ENCODE results near the gene MACROD2.
"Not testable (repeated sequence)": the region's sequence is repeated elsewhere in the genome, so short reads cannot be mapped to it uniquely, and the experiment has no call there.

The MACROD2 gene

GRCh38 chr20:15012566-15012965, 1017.2 kb downstream of the MACROD2 start:
- in situ Hi-C loops (cut with MboI; ENCODE audit: low sequenced_read_pairs) = no loop called here

GRCh38 chr20:15016875-15017274, 1021.6 kb downstream of the MACROD2 start:
- in situ Hi-C loops (cut with MboI; ENCODE audit: low sequenced_read_pairs) = not testable (repeated sequence)

- in situ Hi-C loops (cut with MboI; ENCODE audit: low sequenced_read_pairs) = no loop called here
Observed at GRCh38 chr20:15018966-15019365, 1023.6 kb downstream of the MACROD2 start.

- in situ Hi-C loops (cut with MboI; ENCODE audit: low sequenced_read_pairs) = no loop called here
Observed at GRCh38 chr20:15020845-15021244, 1025.5 kb downstream of the MACROD2 start.

- in situ Hi-C loops (cut with MboI; ENCODE audit: low sequenced_read_pairs) = no loop called here
Observed at GRCh38 chr20:15022921-15023320, 1027.6 kb downstream of the MACROD2 start.

GRCh38 chr20:15026759-15027158, 1031.4 kb downstream of the MACROD2 start:
- in situ Hi-C loops (cut with MboI; ENCODE audit: low sequenced_read_pairs) = no loop called here

- in situ Hi-C loops (cut with MboI; ENCODE audit: low sequenced_read_pairs) = no loop called here
Observed at GRCh38 chr20:15030826-15031225, 1035.5 kb downstream of the MACROD2 start.

GRCh38 chr20:15031546-15032351, 1036.4 kb downstream of the MACROD2 start:
- in situ Hi-C loops (cut with MboI; ENCODE audit: low sequenced_read_pairs) = no loop called here

GRCh38 chr20:15032352-15032622, 1037.0 kb downstream of the MACROD2 start:
- in situ Hi-C loops (cut with MboI; ENCODE audit: low sequenced_read_pairs) = no loop called here

- in situ Hi-C loops (cut with MboI; ENCODE audit: low sequenced_read_pairs) = no loop called here
Observed at GRCh38 chr20:15033269-15033668, 1038.0 kb downstream of the MACROD2 start.

- in situ Hi-C loops (cut with MboI; ENCODE audit: low sequenced_read_pairs) = no loop called here
Observed at GRCh38 chr20:15033891-15034290, 1038.6 kb downstream of the MACROD2 start.

- in situ Hi-C loops (cut with MboI; ENCODE audit: low sequenced_read_pairs) = no loop called here
Observed at GRCh38 chr20:15036948-15037347, 1041.6 kb downstream of the MACROD2 start.

GRCh38 chr20:15039088-15039752, 1043.9 kb downstream of the MACROD2 start:
- in situ Hi-C loops (cut with MboI; ENCODE audit: low sequenced_read_pairs) = no loop called here

- in situ Hi-C loops (cut with MboI; ENCODE audit: low sequenced_read_pairs) = no loop called here
Observed at GRCh38 chr20:15042723-15043122, 1047.4 kb downstream of the MACROD2 start.

GRCh38 chr20:15045246-15045645, 1049.9 kb downstream of the MACROD2 start:
- in situ Hi-C loops (cut with MboI; ENCODE audit: low sequenced_read_pairs) = no loop called here

- in situ Hi-C loops (cut with MboI; ENCODE audit: low sequenced_read_pairs) = no loop called here
Observed at GRCh38 chr20:15047042-15047441, 1051.7 kb downstream of the MACROD2 start.

- in situ Hi-C loops (cut with MboI; ENCODE audit: low sequenced_read_pairs) = no loop called here
Observed at GRCh38 chr20:15047601-15048000, 1052.3 kb downstream of the MACROD2 start.

- in situ Hi-C loops (cut with MboI; ENCODE audit: low sequenced_read_pairs) = no loop called here
Observed at GRCh38 chr20:15056246-15056645, 1060.9 kb downstream of the MACROD2 start.

GRCh38 chr20:15058841-15059240, 1063.5 kb downstream of the MACROD2 start:
- in situ Hi-C loops (cut with MboI; ENCODE audit: low sequenced_read_pairs) = no loop called here

- in situ Hi-C loops (cut with MboI; ENCODE audit: low sequenced_read_pairs) = no loop called here
Observed at GRCh38 chr20:15059438-15059837, 1064.1 kb downstream of the MACROD2 start.

GRCh38 chr20:15060265-15061060, 1065.1 kb downstream of the MACROD2 start:
- in situ Hi-C loops (cut with MboI; ENCODE audit: low sequenced_read_pairs) = no loop called here

- in situ Hi-C loops (cut with MboI; ENCODE audit: low sequenced_read_pairs) = no loop called here
Observed at GRCh38 chr20:15061061-15061430, 1065.7 kb downstream of the MACROD2 start.
